ENCODE measurements around the gene CAMSAP2. TPM values are rescaled to one million over a fixed set of nuclear protein-coding genes. Genes with fewer than 3 reads are reported as not detected.

The CAMSAP2 gene
- total RNA-seq, 1 donor from 2014 or later = 23.0 TPM

DNA sequence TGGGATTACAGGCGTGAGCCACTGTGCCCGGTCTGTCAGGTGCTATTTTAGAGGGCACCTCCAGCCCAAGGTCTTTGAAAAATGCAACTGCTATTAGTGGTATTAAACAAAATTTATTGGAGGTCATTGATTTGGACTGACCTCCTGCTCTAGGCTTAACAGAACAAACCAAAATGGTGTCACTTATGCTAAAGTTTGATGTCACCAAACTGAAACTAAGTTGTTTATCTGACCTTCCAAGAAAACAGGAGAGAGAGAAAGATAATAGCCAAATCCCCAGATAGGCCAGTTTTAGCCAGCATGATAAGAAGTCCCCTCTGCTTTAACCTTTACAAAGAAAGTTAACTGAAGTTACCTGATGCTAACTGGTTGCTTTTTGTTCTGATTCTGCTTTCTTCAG, 147.9 kb downstream of the CAMSAP2 start:
- Histone ChIP-seq H3K36me3 (ENCODE audit: control insufficient read depth in 3 of 3, insufficient read depth in 3 of 3, low read length in 3 of 3) (no peaks in the 10 kb centered on the region), H3K27ac (ENCODE audit: low read depth, low read length) (no peak overlapping the region), H3K27me3 (ENCODE audit: control insufficient read depth in 3 of 3, insufficient read depth in 3 of 3, low read length in 3 of 3) (peaks cover 18 to 27% (median 19%) of the 10 kb centered on the region in 3 donors), H3K9me3 (ENCODE audit: control insufficient read depth in 3 of 3, low read length in 3 of 3) (no peaks in the 10 kb centered on the region), H3K4me3 (ENCODE audit: low read length in 3 of 3) (no peak overlapping the region), H3K9ac (ENCODE audit: low read depth in 1 of 3, low read length in 3 of 3) (no peak overlapping the region), H3K4me1 (ENCODE audit: control insufficient read depth in 3 of 3, insufficient read depth in 3 of 3, low read length in 3 of 3) (peaks cover 2 to 18% (median 9%) of the 10 kb centered on the region in 3 donors)

DNA sequence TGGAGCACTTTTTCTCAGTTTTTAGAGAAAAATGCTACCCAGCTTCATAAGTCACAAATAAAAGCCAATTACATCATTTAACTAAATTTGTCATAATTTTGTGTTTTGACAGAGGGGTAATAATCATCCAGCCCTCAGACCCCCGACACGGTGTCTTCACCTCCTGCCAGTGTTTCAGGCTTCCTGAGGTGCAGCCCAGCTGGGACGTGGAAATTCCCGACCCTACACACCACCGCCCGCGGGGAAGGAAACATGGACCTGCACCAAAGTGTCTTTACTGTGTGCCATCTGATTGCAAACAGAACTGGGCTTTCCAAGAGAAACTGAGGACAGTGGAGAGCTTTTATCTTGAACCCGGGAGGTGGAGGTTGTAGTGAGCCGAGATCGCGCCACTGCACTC, 148.3 kb downstream of the CAMSAP2 start:
- H3K9me3 ChIP-seq (ENCODE audit: control insufficient read depth in 3 of 3, low read length in 3 of 3) = no peaks in the 10 kb centered on the region
- no peaks in the 10 kb centered on the region for H3K36me3 ChIP-seq (ENCODE audit: control insufficient read depth in 3 of 3, insufficient read depth in 3 of 3, low read length in 3 of 3)
- no peak overlapping the region for H3K9ac ChIP-seq (ENCODE audit: low read depth in 1 of 3, low read length in 3 of 3)
- no peak overlapping the region for H3K4me3 ChIP-seq (ENCODE audit: low read length in 3 of 3)
- H3K27me3 ChIP-seq (ENCODE audit: control insufficient read depth in 3 of 3, insufficient read depth in 3 of 3, low read length in 3 of 3) = peaks cover 22 to 31% (median 24%) of the 10 kb centered on the region in 3 donors
- peaks cover 7 to 22% (median 12%) of the 10 kb centered on the region in 3 donors for H3K4me1 ChIP-seq (ENCODE audit: control insufficient read depth in 3 of 3, insufficient read depth in 3 of 3, low read length in 3 of 3)
- no peak overlapping the region for H3K27ac ChIP-seq (ENCODE audit: low read depth, low read length)

DNA sequence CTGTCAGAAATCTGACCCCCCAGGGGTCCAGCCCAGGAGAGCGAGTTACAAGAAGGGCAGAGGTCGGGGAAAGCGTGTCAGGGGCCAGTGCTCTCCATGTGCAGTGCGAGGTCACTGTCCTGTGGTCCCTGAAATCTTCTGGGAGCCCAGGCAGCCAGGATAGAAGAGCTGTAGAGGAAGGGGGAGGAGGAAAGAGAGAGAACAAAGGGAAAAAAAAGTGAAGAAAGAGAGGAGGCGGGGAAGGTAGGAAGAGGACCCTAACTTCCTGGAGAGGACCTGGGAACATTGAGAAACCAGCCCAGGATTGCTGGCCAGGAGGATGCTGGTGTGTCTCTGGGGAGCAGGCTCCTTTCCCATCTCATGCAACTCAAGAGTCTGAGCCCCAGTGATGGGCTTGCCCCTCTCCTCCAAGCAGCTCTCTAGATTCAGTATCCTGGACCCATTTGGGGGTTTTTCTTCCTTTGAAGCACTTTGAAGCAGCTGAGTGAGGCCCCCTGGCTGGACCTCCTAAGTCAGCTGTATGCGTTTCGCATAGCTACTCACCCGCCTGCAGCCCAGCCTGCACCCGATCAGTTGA, 149.2 kb downstream of the CAMSAP2 start:
- Histone ChIP-seq H3K27me3 (ENCODE audit: control insufficient read depth in 3 of 3, insufficient read depth in 3 of 3, low read length in 3 of 3) (peaks cover 24 to 32% (median 24%) of the 10 kb centered on the region in 3 donors), H3K4me3 (ENCODE audit: low read length in 3 of 3) (no peak overlapping the region)

GRCh38 chr1:200888349-200888838, 149.7 kb downstream of the CAMSAP2 start:
- H3K9me3 ChIP-seq (ENCODE audit: control insufficient read depth in 3 of 3, low read length in 3 of 3) = no peaks in the 10 kb centered on the region
- H3K27me3 ChIP-seq (ENCODE audit: control insufficient read depth in 3 of 3, insufficient read depth in 3 of 3, low read length in 3 of 3) = peaks cover 24 to 33% (median 24%) of the 10 kb centered on the region in 3 donors
- H3K9ac ChIP-seq (ENCODE audit: low read depth in 1 of 3, low read length in 3 of 3) = no peak overlapping the region
- H3K4me3 ChIP-seq (ENCODE audit: low read length in 3 of 3) = no peak overlapping the region
- H3K27ac ChIP-seq (ENCODE audit: low read depth, low read length) = no peak overlapping the region
- peaks cover 7 to 23% (median 12%) of the 10 kb centered on the region in 3 donors for H3K4me1 ChIP-seq (ENCODE audit: control insufficient read depth in 3 of 3, insufficient read depth in 3 of 3, low read length in 3 of 3)
- no peaks in the 10 kb centered on the region for H3K36me3 ChIP-seq (ENCODE audit: control insufficient read depth in 3 of 3, insufficient read depth in 3 of 3, low read length in 3 of 3)

More for the DNA sequence above, 149.2 kb downstream of the CAMSAP2 start:
- Histone ChIP-seq H3K27ac (ENCODE audit: low read depth, low read length) (no peak overlapping the region), H3K36me3 (ENCODE audit: control insufficient read depth in 3 of 3, insufficient read depth in 3 of 3, low read length in 3 of 3) (no peaks in the 10 kb centered on the region), H3K9me3 (ENCODE audit: control insufficient read depth in 3 of 3, low read length in 3 of 3) (no peaks in the 10 kb centered on the region), H3K9ac (ENCODE audit: low read depth in 1 of 3, low read length in 3 of 3) (no peak overlapping the region), H3K4me1 (ENCODE audit: control insufficient read depth in 3 of 3, insufficient read depth in 3 of 3, low read length in 3 of 3) (peaks cover 7 to 23% (median 12%) of the 10 kb centered on the region in 3 donors)

DNA sequence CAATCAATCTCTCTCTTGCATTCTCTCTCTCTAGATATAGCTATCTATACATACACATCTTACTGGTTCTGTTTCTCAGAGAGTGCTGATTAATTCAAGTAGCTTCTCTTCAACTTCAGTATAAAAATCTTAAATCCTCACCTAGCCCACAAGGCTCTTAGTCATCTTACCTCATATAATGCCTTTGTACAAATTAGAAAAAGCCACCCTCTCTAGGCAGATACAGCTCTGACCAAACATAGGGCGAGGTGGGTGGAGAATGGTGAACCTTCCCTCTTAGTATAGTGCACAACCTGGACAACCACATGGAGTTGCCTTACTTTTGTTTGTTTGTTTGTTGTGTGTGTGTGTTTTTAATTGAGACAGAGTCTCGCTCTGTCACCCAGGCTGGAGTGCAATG, 150.9 kb downstream of the CAMSAP2 start:
- no peak overlapping the region for H3K27ac ChIP-seq (ENCODE audit: low read depth, low read length)
- no peak overlapping the region for H3K9ac ChIP-seq (ENCODE audit: low read depth in 1 of 3, low read length in 3 of 3)
- H3K4me1 ChIP-seq (ENCODE audit: control insufficient read depth in 3 of 3, insufficient read depth in 3 of 3, low read length in 3 of 3) = peaks cover 7 to 23% (median 12%) of the 10 kb centered on the region in 3 donors
- H3K4me3 ChIP-seq (ENCODE audit: low read length in 3 of 3) = no peak overlapping the region
- no peaks in the 10 kb centered on the region for H3K36me3 ChIP-seq (ENCODE audit: control insufficient read depth in 3 of 3, insufficient read depth in 3 of 3, low read length in 3 of 3)
- peaks cover 24 to 39% (median 28%) of the 10 kb centered on the region in 3 donors for H3K27me3 ChIP-seq (ENCODE audit: control insufficient read depth in 3 of 3, insufficient read depth in 3 of 3, low read length in 3 of 3)
- no peaks in the 10 kb centered on the region for H3K9me3 ChIP-seq (ENCODE audit: control insufficient read depth in 3 of 3, low read length in 3 of 3)

DNA sequence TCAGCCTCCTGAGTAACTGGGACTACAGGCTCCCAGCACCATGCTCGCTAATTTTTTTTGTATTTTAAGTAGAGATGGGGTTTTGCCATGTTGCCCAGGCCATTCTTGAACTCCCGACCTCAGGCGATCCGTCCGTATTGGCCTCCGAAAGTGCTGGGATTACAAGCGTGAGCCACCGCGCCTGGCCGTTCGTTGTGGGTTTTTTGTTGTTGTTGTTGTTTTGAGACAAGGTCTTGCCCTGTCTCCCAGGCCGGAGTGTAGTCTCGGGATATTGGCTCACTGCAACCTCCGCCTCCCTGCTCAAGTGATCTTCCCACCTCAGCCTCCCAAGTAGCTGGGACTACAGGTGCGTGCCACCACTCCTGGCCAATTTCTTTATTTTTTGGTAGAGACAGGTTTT, 151.3 kb downstream of the CAMSAP2 start:
- Histone ChIP-seq H3K36me3 (ENCODE audit: control insufficient read depth in 3 of 3, insufficient read depth in 3 of 3, low read length in 3 of 3) (no peaks in the 10 kb centered on the region), H3K9ac (ENCODE audit: low read depth in 1 of 3, low read length in 3 of 3) (no peak overlapping the region), H3K9me3 (ENCODE audit: control insufficient read depth in 3 of 3, low read length in 3 of 3) (no peaks in the 10 kb centered on the region), H3K27me3 (ENCODE audit: control insufficient read depth in 3 of 3, insufficient read depth in 3 of 3, low read length in 3 of 3) (peaks cover 24 to 39% (median 27%) of the 10 kb centered on the region in 3 donors), H3K4me3 (ENCODE audit: low read length in 3 of 3) (no peak overlapping the region), H3K27ac (ENCODE audit: low read depth, low read length) (no peak overlapping the region), H3K4me1 (ENCODE audit: control insufficient read depth in 3 of 3, insufficient read depth in 3 of 3, low read length in 3 of 3) (peaks cover 7 to 23% (median 12%) of the 10 kb centered on the region in 3 donors)

DNA sequence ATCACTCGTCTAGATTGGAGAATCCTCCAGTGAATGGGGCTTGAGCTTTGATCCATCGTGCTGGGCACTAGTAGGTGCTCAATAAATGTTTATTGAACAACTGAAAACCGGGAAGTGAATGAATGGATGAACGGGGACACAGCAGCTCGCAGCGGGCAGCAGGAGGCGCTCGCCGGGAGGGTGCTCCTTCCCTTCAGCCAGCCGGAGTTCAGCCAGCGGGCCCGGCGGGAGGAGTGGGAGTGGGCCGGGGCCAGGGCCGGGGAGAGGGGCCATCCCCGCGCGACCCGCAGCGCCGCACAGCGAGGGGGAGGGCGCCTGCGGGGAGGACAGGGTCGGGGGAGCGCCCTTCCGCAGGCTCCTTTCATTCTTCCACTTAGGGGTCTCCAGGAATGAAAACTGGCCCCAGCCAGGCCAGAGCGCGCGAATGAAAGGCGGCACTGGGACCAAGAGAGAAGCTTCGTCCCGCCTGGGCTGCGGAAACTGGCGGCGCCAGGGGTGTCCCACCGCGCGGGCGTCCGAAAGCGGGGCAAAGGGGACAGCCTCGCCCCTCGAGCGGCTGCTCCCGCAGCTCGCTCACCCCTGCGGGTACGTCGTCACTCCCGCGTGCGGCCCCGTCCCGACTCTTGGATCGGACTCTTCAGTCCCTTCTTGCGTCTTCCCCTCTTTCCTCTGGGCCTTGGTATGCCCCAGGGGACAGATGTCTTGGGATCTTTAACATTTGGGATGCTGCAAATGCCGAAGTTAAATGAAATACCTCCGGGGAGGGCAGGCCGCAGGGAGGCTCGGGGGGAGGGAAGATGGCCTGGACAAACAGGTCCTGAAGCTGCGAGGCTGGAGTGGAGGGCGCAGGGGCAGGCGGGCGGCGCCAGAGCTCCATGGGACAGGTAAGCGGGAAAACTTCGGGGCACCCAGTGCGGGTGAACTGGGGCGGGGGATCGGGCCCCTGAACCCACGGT, 152.4 kb downstream of the CAMSAP2 start:
- H3K36me3 ChIP-seq (ENCODE audit: control insufficient read depth in 3 of 3, insufficient read depth in 3 of 3, low read length in 3 of 3) = no peaks in the 10 kb centered on the region
- H3K9ac ChIP-seq (ENCODE audit: low read depth in 1 of 3, low read length in 3 of 3) = peak overlapping the region; percentile 20 to 76 (median 32)
- H3K27ac ChIP-seq (ENCODE audit: low read depth, low read length) = no peak overlapping the region
- H3K4me1 ChIP-seq (ENCODE audit: control insufficient read depth in 3 of 3, insufficient read depth in 3 of 3, low read length in 3 of 3) = peaks cover 7 to 23% (median 12%) of the 10 kb centered on the region in 3 donors
- H3K9me3 ChIP-seq (ENCODE audit: control insufficient read depth in 3 of 3, low read length in 3 of 3) = no peaks in the 10 kb centered on the region
- H3K4me3 ChIP-seq (ENCODE audit: low read length in 3 of 3) = peak overlapping the region; percentile 59 to 65 (median 61)
- peaks cover 24 to 35% (median 27%) of the 10 kb centered on the region in 3 donors for H3K27me3 ChIP-seq (ENCODE audit: control insufficient read depth in 3 of 3, insufficient read depth in 3 of 3, low read length in 3 of 3)

DNA sequence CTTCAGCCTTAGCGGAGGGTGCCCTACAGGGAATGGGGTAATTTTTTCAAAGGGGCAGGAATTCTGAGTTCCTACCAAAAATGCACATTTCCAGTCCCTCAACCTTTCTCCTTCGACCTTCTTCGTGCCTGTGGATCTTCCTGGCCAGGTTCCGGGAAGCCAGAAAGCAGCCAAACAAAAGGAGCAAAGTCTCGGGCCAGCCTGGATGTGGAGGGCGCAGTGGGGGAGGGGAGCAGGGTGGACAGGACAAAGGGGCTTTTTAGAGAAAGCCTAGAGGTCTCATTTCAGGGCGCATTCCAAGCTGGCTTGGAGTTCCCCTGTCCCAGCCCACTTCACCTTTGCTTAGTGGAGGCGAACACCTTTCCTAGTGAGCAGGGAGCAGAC, 153.1 kb downstream of the CAMSAP2 start:
- H3K9ac ChIP-seq (ENCODE audit: low read depth in 1 of 3, low read length in 3 of 3) = peak overlapping the region in 1 of 3 donors; percentile 32
- peaks cover 24 to 35% (median 27%) of the 10 kb centered on the region in 3 donors for H3K27me3 ChIP-seq (ENCODE audit: control insufficient read depth in 3 of 3, insufficient read depth in 3 of 3, low read length in 3 of 3)
- peak overlapping the region in 1 of 3 donors; percentile 61 for H3K4me3 ChIP-seq (ENCODE audit: low read length in 3 of 3)

DNA sequence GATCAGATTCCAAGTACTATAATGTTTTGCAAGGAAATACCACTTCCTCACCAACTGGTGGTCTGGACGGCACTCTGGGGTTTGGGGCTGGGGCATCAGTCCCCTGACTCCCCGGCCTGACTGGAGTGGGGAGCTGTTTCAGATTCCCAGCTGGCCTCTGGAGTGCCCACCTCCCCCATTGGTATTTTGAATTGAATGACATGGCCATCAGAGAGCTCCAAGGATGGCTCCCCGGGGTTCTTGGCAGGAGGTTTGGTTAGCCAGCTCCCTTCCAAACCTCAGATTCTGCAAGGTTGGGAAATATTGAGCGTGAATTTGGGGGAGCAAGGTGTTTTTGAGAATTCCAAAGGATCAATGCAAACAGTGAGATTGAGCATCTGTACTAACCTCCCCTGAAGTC, 153.9 kb downstream of the CAMSAP2 start:
- H3K9ac ChIP-seq (ENCODE audit: low read depth in 1 of 3, low read length in 3 of 3) = no peak overlapping the region
- no peak overlapping the region for H3K27ac ChIP-seq (ENCODE audit: low read depth, low read length)
- peaks cover 7 to 23% (median 12%) of the 10 kb centered on the region in 3 donors for H3K4me1 ChIP-seq (ENCODE audit: control insufficient read depth in 3 of 3, insufficient read depth in 3 of 3, low read length in 3 of 3)
- no peak overlapping the region for H3K4me3 ChIP-seq (ENCODE audit: low read length in 3 of 3)
- H3K27me3 ChIP-seq (ENCODE audit: control insufficient read depth in 3 of 3, insufficient read depth in 3 of 3, low read length in 3 of 3) = peaks cover 24 to 35% (median 24%) of the 10 kb centered on the region in 3 donors
- no peaks in the 10 kb centered on the region for H3K9me3 ChIP-seq (ENCODE audit: control insufficient read depth in 3 of 3, low read length in 3 of 3)
- no peaks in the 10 kb centered on the region for H3K36me3 ChIP-seq (ENCODE audit: control insufficient read depth in 3 of 3, insufficient read depth in 3 of 3, low read length in 3 of 3)

More for the DNA sequence above, 153.1 kb downstream of the CAMSAP2 start:
- peaks cover 7 to 23% (median 12%) of the 10 kb centered on the region in 3 donors for H3K4me1 ChIP-seq (ENCODE audit: control insufficient read depth in 3 of 3, insufficient read depth in 3 of 3, low read length in 3 of 3)
- H3K9me3 ChIP-seq (ENCODE audit: control insufficient read depth in 3 of 3, low read length in 3 of 3) = no peaks in the 10 kb centered on the region
- H3K36me3 ChIP-seq (ENCODE audit: control insufficient read depth in 3 of 3, insufficient read depth in 3 of 3, low read length in 3 of 3) = no peaks in the 10 kb centered on the region
- H3K27ac ChIP-seq (ENCODE audit: low read depth, low read length) = no peak overlapping the region

Data from skeletal muscle tissue (tissue), 4 donors.